Tibial nerve (tissue), 4 donors: ENCODE data around the gene ATPAF1.

Source experiments
- EP300 ChIP-seq, 2 donors: sonication (generic); formaldehyde crosslinking; IDR thresholded peaks; one replicate each; pipeline ENCODE4 v1.6.1; 2017; ENCODE audit warnings: antibody characterized with exemption in 2 of 2, mild to moderate bottlenecking in 1 of 2
- TF ChIP-seq, protein P1 (sequence below), 5 experiments: fragments of 200-600 bp in 3 of 5; fragments of 450-650 bp in 2 of 5; sonication (generic) in 3 of 5; IDR thresholded peaks; one replicate each; pipeline ENCODE4 v1.5.1; 2016 to 2019; ENCODE audit warnings: antibody characterized with exemption in 5 of 5, mild to moderate bottlenecking in 3 of 5, moderate library complexity in 2 of 5

DNA sequence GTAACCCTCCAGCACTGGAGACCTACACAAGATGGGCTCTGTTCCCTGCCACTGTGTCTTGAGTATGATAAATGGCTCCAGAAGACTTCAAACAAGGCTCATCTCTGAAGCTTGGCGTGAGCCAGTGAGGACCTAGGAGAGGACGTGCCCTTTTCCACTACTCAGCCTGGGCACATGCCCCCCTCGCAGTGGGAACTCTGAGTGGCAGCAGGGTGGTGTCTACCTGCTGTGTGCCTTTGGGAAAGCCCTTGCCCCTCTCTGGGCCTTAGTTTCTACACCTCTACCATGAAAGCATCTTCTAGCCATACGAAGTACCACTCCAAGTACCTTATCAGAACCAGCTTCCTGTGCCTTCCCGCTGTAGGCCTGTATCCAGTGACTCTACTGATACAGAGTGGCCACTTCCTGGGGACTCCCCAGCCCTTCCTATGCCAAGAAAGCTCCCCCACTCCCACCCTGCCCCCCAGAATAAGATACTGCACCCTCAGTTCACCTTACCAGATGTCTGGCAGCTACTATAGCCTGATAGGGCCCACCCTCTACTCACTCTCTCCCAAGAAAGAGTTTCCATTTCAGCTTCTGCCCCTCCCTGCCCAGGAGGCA is 48.4 kb downstream of the ATPAF1 start:
- TF ChIP-seq, protein P1, sequence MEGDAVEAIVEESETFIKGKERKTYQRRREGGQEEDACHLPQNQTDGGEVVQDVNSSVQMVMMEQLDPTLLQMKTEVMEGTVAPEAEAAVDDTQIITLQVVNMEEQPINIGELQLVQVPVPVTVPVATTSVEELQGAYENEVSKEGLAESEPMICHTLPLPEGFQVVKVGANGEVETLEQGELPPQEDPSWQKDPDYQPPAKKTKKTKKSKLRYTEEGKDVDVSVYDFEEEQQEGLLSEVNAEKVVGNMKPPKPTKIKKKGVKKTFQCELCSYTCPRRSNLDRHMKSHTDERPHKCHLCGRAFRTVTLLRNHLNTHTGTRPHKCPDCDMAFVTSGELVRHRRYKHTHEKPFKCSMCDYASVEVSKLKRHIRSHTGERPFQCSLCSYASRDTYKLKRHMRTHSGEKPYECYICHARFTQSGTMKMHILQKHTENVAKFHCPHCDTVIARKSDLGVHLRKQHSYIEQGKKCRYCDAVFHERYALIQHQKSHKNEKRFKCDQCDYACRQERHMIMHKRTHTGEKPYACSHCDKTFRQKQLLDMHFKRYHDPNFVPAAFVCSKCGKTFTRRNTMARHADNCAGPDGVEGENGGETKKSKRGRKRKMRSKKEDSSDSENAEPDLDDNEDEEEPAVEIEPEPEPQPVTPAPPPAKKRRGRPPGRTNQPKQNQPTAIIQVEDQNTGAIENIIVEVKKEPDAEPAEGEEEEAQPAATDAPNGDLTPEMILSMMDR (IDR thresholded peaks at IDR 0.05) = no peak
- TF ChIP-seq EP300 (IDR thresholded peaks at IDR 0.05) = no peak
